MCF 10A (cell line): ENCODE data around the gene EXT2. TPM values are rescaled to one million over a fixed set of nuclear protein-coding genes. Genes with fewer than 3 reads are reported as not detected.

Experiments
- BruUV-seq: library from RNA; stranded (reverse); fragments of 400-500 nt; replicated peaks from 2 replicates; lab custom pipeline; 2021; lab: Mats Ljungman, UMichigan
- CTCF ChIA-PET: fragments of 300-600 bp; sonication (Branson Sonifier 250); formaldehyde crosslinking; extraction: SDS; loops from one replicate; lab custom pipeline; 2021; ENCODE audit warnings: antibody characterized with exemption, inconsistent platforms; lab: Yijun Ruan, JAX
- POLR2A ChIA-PET: fragments of 300-600, 350-650 bp; sonication (Branson Sonifier 250); formaldehyde crosslinking; extraction: SDS; loops from one replicate; lab custom pipeline; 2020; ENCODE audit warnings: antibody characterized with exemption, inconsistent platforms; lab: Yijun Ruan, JAX
- DNase-seq: peaks from one replicate; pipeline ENCODE4 v3.0.0-alpha.2; 2018; ENCODE audit not compliant: unreplicated experiment
- H3K27ac Mint-ChIP-seq: one replicate; pipeline ENCODE4 v1.8.0; 2022; ENCODE audit warnings: mild to moderate bottlenecking, low read depth, mixed read lengths; ENCODE audit not compliant: unreplicated experiment
- H3K27me3 Mint-ChIP-seq: one replicate; pipeline ENCODE4 v1.8.0; 2022; ENCODE audit warnings: mixed read lengths; ENCODE audit not compliant: insufficient read depth, unreplicated experiment
- H3K36me3 Mint-ChIP-seq: one replicate; pipeline ENCODE4 v1.8.0; 2022; ENCODE audit warnings: mild to moderate bottlenecking, moderate library complexity, mixed read lengths; ENCODE audit not compliant: insufficient read depth, unreplicated experiment
- H3K4me1 Mint-ChIP-seq: one replicate; pipeline ENCODE4 v1.8.0; 2022; ENCODE audit warnings: mixed read lengths; ENCODE audit not compliant: insufficient read depth, unreplicated experiment
- H3K4me3 Mint-ChIP-seq: one replicate; pipeline ENCODE4 v1.8.0; 2022; ENCODE audit warnings: mild to moderate bottlenecking, moderate library complexity, mixed read lengths; ENCODE audit not compliant: unreplicated experiment
- H3K9me3 Mint-ChIP-seq: one replicate; pipeline ENCODE4 v1.8.0; 2022; ENCODE audit warnings: mixed read lengths; ENCODE audit not compliant: unreplicated experiment
- intact Hi-C: fragments of 100-400 bp; cut with micrococcal nuclease; formaldehyde crosslinking; loops from 2 replicates; pipeline ENCODE4 v1.14.1; 2022
- total RNA-seq: library from RNA; stranded (reverse); gene quantifications from 2 replicates; pipeline ENCODE4 v1.2.3, GENCODE V29; 2022
- TF ChIP-seq, protein P1 (sequence below): fragments of 200-600 bp; IDR thresholded peaks from one replicate; pipeline ENCODE4 v1.8.0; 2022; ENCODE audit warnings: antibody characterized with exemption, mild to moderate bottlenecking; ENCODE audit not compliant: unreplicated experiment

EXT2 gene
- total RNA-seq, 1 experiment from 2014 or later = 73.1 TPM

- Mint-ChIP-seq H3K4me3 (no peak overlapping the region), H3K9me3 (no peaks in the 10 kb centered on the region), H3K27me3 (peaks cover 15% of the 10 kb centered on the region), H3K4me1 (peaks cover 10% of the 10 kb centered on the region), H3K36me3 (no peaks in the 10 kb centered on the region), H3K27ac (no peak overlapping the region)
- no TSS peak for BruUV-seq
- DNase-seq = no peak
- ChIA-PET CTCF (interaction anchor here (0.6 to 8.1 kb wide), 9 partner anchors 27 to 433 kb away, joined by 3 to 223 read pairs (median 4); no protein-coding TSS in a partner anchor), POLR2A (interaction anchor here (0.6 kb wide), 1 partner anchor 249 kb away, joined by 3 read pairs; no protein-coding TSS in a partner anchor)
- TF ChIP-seq, protein P1, sequence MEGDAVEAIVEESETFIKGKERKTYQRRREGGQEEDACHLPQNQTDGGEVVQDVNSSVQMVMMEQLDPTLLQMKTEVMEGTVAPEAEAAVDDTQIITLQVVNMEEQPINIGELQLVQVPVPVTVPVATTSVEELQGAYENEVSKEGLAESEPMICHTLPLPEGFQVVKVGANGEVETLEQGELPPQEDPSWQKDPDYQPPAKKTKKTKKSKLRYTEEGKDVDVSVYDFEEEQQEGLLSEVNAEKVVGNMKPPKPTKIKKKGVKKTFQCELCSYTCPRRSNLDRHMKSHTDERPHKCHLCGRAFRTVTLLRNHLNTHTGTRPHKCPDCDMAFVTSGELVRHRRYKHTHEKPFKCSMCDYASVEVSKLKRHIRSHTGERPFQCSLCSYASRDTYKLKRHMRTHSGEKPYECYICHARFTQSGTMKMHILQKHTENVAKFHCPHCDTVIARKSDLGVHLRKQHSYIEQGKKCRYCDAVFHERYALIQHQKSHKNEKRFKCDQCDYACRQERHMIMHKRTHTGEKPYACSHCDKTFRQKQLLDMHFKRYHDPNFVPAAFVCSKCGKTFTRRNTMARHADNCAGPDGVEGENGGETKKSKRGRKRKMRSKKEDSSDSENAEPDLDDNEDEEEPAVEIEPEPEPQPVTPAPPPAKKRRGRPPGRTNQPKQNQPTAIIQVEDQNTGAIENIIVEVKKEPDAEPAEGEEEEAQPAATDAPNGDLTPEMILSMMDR = no peak
- intact Hi-C loops = loop anchor here (5.0 kb wide), 2 partner anchors 196 to 329 kb away; no protein-coding TSS in a partner anchor
Observed at GRCh38 chr11:44288133-44288526, 192.7 kb downstream of the EXT2 start.

DNA sequence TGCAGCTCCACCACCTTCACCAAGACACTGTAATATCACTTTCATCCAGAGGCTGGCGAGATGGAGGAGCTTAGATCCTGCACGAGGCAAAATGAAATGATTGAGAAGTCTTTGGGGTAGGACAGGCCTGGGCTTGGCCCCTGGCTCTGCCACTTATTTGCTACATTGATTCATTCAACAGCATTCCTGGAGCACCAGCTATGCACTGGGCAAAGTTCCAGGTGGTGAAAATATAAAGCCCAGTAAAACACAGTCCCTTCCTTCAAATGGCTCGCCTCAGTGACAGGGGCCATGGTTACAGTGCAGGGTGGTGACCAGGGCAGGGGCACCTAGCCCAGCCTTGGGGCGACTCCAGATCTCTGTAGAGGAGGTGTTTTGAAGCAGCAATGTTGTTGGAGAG is 194.7 kb downstream of the EXT2 start:
- H3K4me1 Mint-ChIP-seq = peaks cover 10% of the 10 kb centered on the region
- no peaks in the 10 kb centered on the region for H3K9me3 Mint-ChIP-seq
- no TSS peak for BruUV-seq
- no peak overlapping the region for H3K4me3 Mint-ChIP-seq
- H3K36me3 Mint-ChIP-seq = no peaks in the 10 kb centered on the region
- TF ChIP-seq, protein P1 = no peak
- H3K27me3 Mint-ChIP-seq = no peaks in the 10 kb centered on the region
- peak; percentile 38 for DNase-seq
- ChIA-PET CTCF (interaction anchor here (0.7 to 8.1 kb wide), 4 partner anchors 129 to 248 kb away, joined by 3 to 223 read pairs (median 6); no protein-coding TSS in a partner anchor), POLR2A (interaction anchor here (0.5 to 0.9 kb wide), 2 partner anchors 98 to 251 kb away, joined by 3 read pairs; no protein-coding TSS in a partner anchor)
- intact Hi-C loops = no loop called here
- peak overlapping the region; percentile 43 for H3K27ac Mint-ChIP-seq

Other genes starting within 250 kb of the EXT2 start
- 76.2 and 88.0 TPM in 2 replicates for gene ALKBH3, start 214.8 kb upstream of the EXT2 start, total RNA-seq
- not detected in 2 replicates for gene C11orf96, start 153.0 kb upstream of the EXT2 start, total RNA-seq
- not detected in 2 replicates for gene ACCSL, start 47.7 kb upstream of the EXT2 start, total RNA-seq
- 7.9 and 12.0 TPM in 2 replicates for gene ACCS, start 29.4 kb upstream of the EXT2 start, total RNA-seq
- not detected in 2 replicates for gene ALX4, start 214.5 kb downstream of the EXT2 start, total RNA-seq